ENCODE results near the gene SH3BGRL3. TPM values are rescaled to one million over a fixed set of nuclear protein-coding genes. Genes with fewer than 3 reads are reported as not detected.

SH3BGRL3 gene
- total and polyA plus RNA-seq, 4 donors, result 17.2 to 437 (median 333) TPM

GRCh38 chr1:26268290-26269197 lies 11.3 kb upstream of the SH3BGRL3 start:
- no peak for DNase-seq
- 97 to 98% methylated on average over 9 of the region's 9 CpGs for WGBS, 2 donors

GRCh38 chr1:26269198-26269550 lies 10.7 kb upstream of the SH3BGRL3 start:
- WGBS, 2 donors, result 97 to 100% methylated on average over 4 of the region's 4 CpGs
- no peak for ATAC-seq (ENCODE audit: insufficient read depth, low FRiP score)
- no peak overlapping the region for H3K9ac ChIP-seq (ENCODE audit: insufficient read depth in 1 of 2, low read length in 2 of 2)
- peaks cover 0 to 8% (median 0%) of the 10 kb centered on the region in 4 donors for H3K9me3 ChIP-seq (ENCODE audit: control insufficient read depth in 4 of 4, insufficient read depth in 3 of 4, low read length in 3 of 4)
- no peak for TF ChIP-seq CTCF (IDR thresholded peaks at IDR 0.05; ENCODE audit: control extremely low read depth, extremely low read depth)
- H3K4me3 ChIP-seq, result no peak overlapping the region
- peaks cover 8 to 23% (median 16%) of the 10 kb centered on the region in 4 donors for H3K36me3 ChIP-seq (ENCODE audit: control insufficient read depth in 4 of 4, insufficient read depth in 4 of 4, low read length in 4 of 4)
- no peak overlapping the region for H3K27ac ChIP-seq (ENCODE audit: low read depth in 1 of 2, low read length in 1 of 2)
- no peaks in the 10 kb centered on the region for H3K27me3 ChIP-seq (ENCODE audit: control insufficient read depth in 3 of 3, insufficient read depth in 3 of 3, low read length in 2 of 3)
- no peaks in the 10 kb centered on the region for H3K4me1 ChIP-seq (ENCODE audit: control insufficient read depth in 5 of 5, insufficient read depth in 5 of 5, low read length in 5 of 5)
- DNase-seq, result no peak

More at GRCh38 chr1:26268290-26269197, 11.3 kb upstream of the SH3BGRL3 start:
- Histone ChIP-seq H3K9ac (ENCODE audit: insufficient read depth in 1 of 2, low read length in 2 of 2) (no peak overlapping the region), H3K4me1 (ENCODE audit: control insufficient read depth in 5 of 5, insufficient read depth in 5 of 5, low read length in 5 of 5) (no peaks in the 10 kb centered on the region), H3K4me3 (no peak overlapping the region), H3K27me3 (ENCODE audit: control insufficient read depth in 3 of 3, insufficient read depth in 3 of 3, low read length in 2 of 3) (no peaks in the 10 kb centered on the region), H3K36me3 (ENCODE audit: control insufficient read depth in 4 of 4, insufficient read depth in 4 of 4, low read length in 4 of 4) (peaks cover 10 to 23% (median 16%) of the 10 kb centered on the region in 4 donors), H3K27ac (ENCODE audit: low read depth in 1 of 2, low read length in 1 of 2) (no peak overlapping the region), H3K9me3 (ENCODE audit: control insufficient read depth in 4 of 4, insufficient read depth in 3 of 4, low read length in 3 of 4) (peaks cover 0 to 8% (median 0%) of the 10 kb centered on the region in 4 donors)
- no peak for ATAC-seq (ENCODE audit: insufficient read depth, low FRiP score)
- TF ChIP-seq CTCF (IDR thresholded peaks at IDR 0.05; ENCODE audit: control extremely low read depth, extremely low read depth), result no peak

- Histone ChIP-seq H3K36me3 (ENCODE audit: control insufficient read depth in 4 of 4, insufficient read depth in 4 of 4, low read length in 4 of 4) (peaks cover 5 to 26% (median 11%) of the 10 kb centered on the region in 4 donors), H3K4me1 (ENCODE audit: control insufficient read depth in 5 of 5, insufficient read depth in 5 of 5, low read length in 5 of 5) (peaks cover 5 to 21% (median 19%) of the 10 kb centered on the region in 5 donors), H3K27ac (ENCODE audit: low read depth in 1 of 2, low read length in 1 of 2) (peak overlapping the region; percentile 41 to 96), H3K4me3 (no peak overlapping the region), H3K9ac (ENCODE audit: insufficient read depth in 1 of 2, low read length in 2 of 2) (no peak overlapping the region), H3K9me3 (ENCODE audit: control insufficient read depth in 4 of 4, insufficient read depth in 3 of 4, low read length in 3 of 4) (no peaks in the 10 kb centered on the region), H3K27me3 (ENCODE audit: control insufficient read depth in 3 of 3, insufficient read depth in 3 of 3, low read length in 2 of 3) (no peaks in the 10 kb centered on the region)
- DNase-seq, result no peak
- TF ChIP-seq CTCF (IDR thresholded peaks at IDR 0.05; ENCODE audit: control extremely low read depth, extremely low read depth), result no peak
- WGBS, 2 donors, result 35 to 67% methylated on average over 11 of the region's 11 CpGs
- no peak for ATAC-seq (ENCODE audit: insufficient read depth, low FRiP score)
These were observed 5.0 kb upstream of the SH3BGRL3 start for GRCh38 chr1:26274801-26275425.

Data from lung (tissue), 12 donors.